WERI-Rb-1 (cell line): ENCODE data around the gene ABAT.

ENCODE experiments used
- DNase-seq: peaks from one replicate; pipeline ENCODE4 v3.0.0-alpha.2; 2020
- H3K27ac ChIP-seq: fragments of 250-450 bp; sonication (Bioruptor Pico); 2 replicates; pipeline ENCODE4 v1.5.1; 2020; ENCODE audit warnings: mild to moderate bottlenecking, moderate library complexity
- H3K27me3 ChIP-seq: fragments of 250-450 bp; sonication (Bioruptor Pico); 2 replicates; pipeline ENCODE4 v1.5.1; 2021; ENCODE audit warnings: mild to moderate bottlenecking, low read depth, moderate library complexity; ENCODE audit not compliant: insufficient read depth, severe bottlenecking
- H3K36me3 ChIP-seq: fragments of 250-450 bp; sonication (Bioruptor Pico); 2 replicates; pipeline ENCODE4 v1.5.1; 2020; ENCODE audit warnings: mild to moderate bottlenecking, moderate library complexity
- H3K4me3 ChIP-seq: 2 replicates; pipeline ENCODE4 v1.5.1; 2011; ENCODE audit warnings: low read depth, mild to moderate bottlenecking, control low read depth, low read length
- H3K9me3 ChIP-seq: fragments of 250-450 bp; sonication (Bioruptor Pico); 2 replicates; pipeline ENCODE4 v1.5.1; 2021; ENCODE audit warnings: mild to moderate bottlenecking, moderate library complexity; ENCODE audit not compliant: severe bottlenecking
- CTCF ChIP-seq: IDR thresholded peaks from 2 replicates; pipeline ENCODE4 v1.5.1; 2011; ENCODE audit warnings: low read depth, mild to moderate bottlenecking, control low read depth, inconsistent platforms, low read length

Gene ABAT

GRCh38 chr16:8674413-8675022, at the start of gene ABAT:
TSS of gene ABAT (plus strand) at chr16:8674617. CDS start at chr16:8735740, 61,123 bp downstream.
- no peaks in the 10 kb centered on the region for H3K36me3 ChIP-seq
- H3K9me3 ChIP-seq, result peaks cover under 1% of the 10 kb centered on the region
- DNase-seq, result peak; percentile 86
- H3K27ac ChIP-seq, result no peak within 1 kb of the TSS
- H3K4me3 ChIP-seq, result peak within 1 kb of the TSS; percentile 50
- no peak for TF ChIP-seq CTCF
- H3K27me3 ChIP-seq, result peaks cover 38% of the 10 kb centered on the region

GRCh38 chr16:8625491-8626087, 48.8 kb upstream of the ABAT start:
- DNase-seq, result no peak
- no peak overlapping the region for H3K4me3 ChIP-seq
- no peaks in the 10 kb centered on the region for H3K9me3 ChIP-seq
- TF ChIP-seq CTCF, result no peak
- H3K27ac ChIP-seq, result no peak overlapping the region
- H3K27me3 ChIP-seq, result no peaks in the 10 kb centered on the region
- peaks cover 55% of the 10 kb centered on the region for H3K36me3 ChIP-seq

- Histone ChIP-seq H3K4me3 (no peak overlapping the region), H3K36me3 (peaks cover 62% of the 10 kb centered on the region), H3K27me3 (no peaks in the 10 kb centered on the region), H3K27ac (no peak overlapping the region), H3K9me3 (no peaks in the 10 kb centered on the region)
- no peak for DNase-seq
- no peak for TF ChIP-seq CTCF
Observed at GRCh38 chr16:8626946-8627345, 47.5 kb upstream of the ABAT start.

- Histone ChIP-seq H3K27me3 (no peaks in the 10 kb centered on the region), H3K36me3 (peaks cover 67% of the 10 kb centered on the region), H3K4me3 (no peak overlapping the region), H3K27ac (no peak overlapping the region), H3K9me3 (no peaks in the 10 kb centered on the region)
- TF ChIP-seq CTCF, result no peak
- DNase-seq, result no peak
Observed at GRCh38 chr16:8627456-8627855, 47.0 kb upstream of the ABAT start.

GRCh38 chr16:8628981-8629725, 45.3 kb upstream of the ABAT start:
- peaks cover 72% of the 10 kb centered on the region for H3K36me3 ChIP-seq
- no peak for DNase-seq
- no peak overlapping the region for H3K4me3 ChIP-seq
- no peak overlapping the region for H3K27ac ChIP-seq
- no peaks in the 10 kb centered on the region for H3K27me3 ChIP-seq
- TF ChIP-seq CTCF, result no peak
- no peaks in the 10 kb centered on the region for H3K9me3 ChIP-seq
